GM23338 (cell line): ENCODE data around the gene PPM1L. TPM values are rescaled to one million over a fixed set of nuclear protein-coding genes. Genes with fewer than 3 reads are reported as not detected.

Experiments used
- ATAC-seq: fragments of 200-7000 bp; cut with Tn5 transposase; 3 replicates; pipeline ENCODE4 v1.9.1; 2020
- DNase-seq: peaks from one replicate; pipeline ENCODE4 v3.0.0-alpha.2; 2015; ENCODE audit warnings: low spot score
- H2AFZ ChIP-seq: fragments of 200-600 bp; sonication (generic); 2 replicates; pipeline ENCODE4 v1.8.0; 2016; ENCODE audit warnings: antibody characterized with exemption, mild to moderate bottlenecking, moderate library complexity
- H3F3A ChIP-seq: fragments of 200-600 bp; sonication (generic); replicated peaks from 2 replicates; pipeline ENCODE4 v1.8.0; 2017; ENCODE audit warnings: antibody characterized with exemption, mixed run types, low read depth
- H3K27ac ChIP-seq: fragments of 200-600 bp; sonication (generic); 2 replicates; pipeline ENCODE4 v1.6.1; 2016; ENCODE audit warnings: low read depth
- H3K27me3 ChIP-seq: fragments of 200-600 bp; sonication (generic); 2 replicates; pipeline ENCODE4 v1.8.0; 2016; ENCODE audit warnings: mild to moderate bottlenecking, mixed run types, moderate library complexity; ENCODE audit not compliant: insufficient read depth
- H3K36me3 ChIP-seq: fragments of 200-600 bp; sonication (generic); 2 replicates; pipeline ENCODE4 v1.8.0; 2016; ENCODE audit warnings: mild to moderate bottlenecking; ENCODE audit not compliant: insufficient read depth
- H3K4me1 ChIP-seq: fragments of 200-600 bp; sonication (generic); 2 replicates; pipeline ENCODE4 v1.8.0; 2016; ENCODE audit warnings: mild to moderate bottlenecking, moderate library complexity; ENCODE audit not compliant: insufficient read depth
- H3K4me2 ChIP-seq: fragments of 200-600 bp; sonication (generic); 2 replicates; pipeline ENCODE4 v1.7.1; 2017; ENCODE audit warnings: mixed run types
- H3K4me3 ChIP-seq: fragments of 200-600 bp; sonication (generic); 2 replicates; pipeline ENCODE4 v1.6.1; 2016; ENCODE audit warnings: mixed run types
- H3K79me2 ChIP-seq: fragments of 200-600 bp; sonication (generic); replicated peaks from 2 replicates; pipeline ENCODE4 v1.8.0; 2017; ENCODE audit warnings: mild to moderate bottlenecking; ENCODE audit not compliant: insufficient read depth
- H3K9me2 ChIP-seq: fragments of 200-600 bp; sonication (generic); 2 replicates; pipeline ENCODE4 v1.8.0; 2017; ENCODE audit not compliant: insufficient read depth
- H4K20me1 ChIP-seq: fragments of 200-600 bp; sonication (generic); replicated peaks from 2 replicates; pipeline ENCODE4 v1.8.0; 2017; ENCODE audit warnings: mild to moderate bottlenecking; ENCODE audit not compliant: insufficient read depth
- H3K27ac Mint-ChIP-seq: 2 replicates; pipeline ENCODE4 v1.8.0; 2020; ENCODE audit warnings: inconsistent platforms, mild to moderate bottlenecking, moderate library complexity, mixed read lengths
- H3K27me3 Mint-ChIP-seq: 3 replicates; pipeline ENCODE4 v1.8.0; 2022; ENCODE audit warnings: low read depth, mild to moderate bottlenecking, moderate library complexity, mixed read lengths, inconsistent platforms; ENCODE audit not compliant: insufficient read depth, poor library complexity
- H3K36me3 Mint-ChIP-seq: 3 replicates; pipeline ENCODE4 v1.8.0; 2021; ENCODE audit warnings: low read depth, mild to moderate bottlenecking, inconsistent platforms, moderate library complexity, mixed read lengths
- H3K4me1 Mint-ChIP-seq: 3 replicates; pipeline ENCODE4 v1.8.0; 2020; ENCODE audit warnings: mild to moderate bottlenecking, inconsistent platforms, mixed read lengths
- H3K4me3 Mint-ChIP-seq: 3 replicates; pipeline ENCODE4 v1.8.0; 2021; ENCODE audit warnings: moderate library complexity, mild to moderate bottlenecking, inconsistent platforms, mixed read lengths
- H3K9me3 Mint-ChIP-seq: 3 replicates; pipeline ENCODE4 v1.8.0; 2020; ENCODE audit warnings: moderate library complexity, mild to moderate bottlenecking, inconsistent platforms, mixed read lengths
- EZH2phosphoT487 ChIP-seq: fragments of 200-600 bp; sonication (generic); IDR thresholded peaks from one replicate; pipeline ENCODE4 v1.8.1; 2018; ENCODE audit warnings: antibody characterized with exemption; ENCODE audit not compliant: unreplicated experiment
- NANOG ChIP-seq: IDR thresholded peaks from 2 replicates; pipeline ENCODE4 v1.6.1; 2016; ENCODE audit warnings: antibody characterized with exemption, borderline replicate concordance
- POLR2AphosphoS5 ChIP-seq: IDR thresholded peaks from 2 replicates; pipeline ENCODE4 v1.6.1; 2016; ENCODE audit warnings: antibody characterized with exemption, low read depth
- STAT1 ChIP-seq: IDR thresholded peaks from one replicate; pipeline ENCODE4 v1.6.1; 2016; ENCODE audit warnings: antibody characterized with exemption; ENCODE audit not compliant: unreplicated experiment
- ZNF114 ChIP-seq: fragments of 250-450 bp; sonication (Bioruptor Pico); IDR thresholded peaks from 2 replicates; pipeline ENCODE4 v1.5.0; 2020; ENCODE audit warnings: mild to moderate bottlenecking, moderate library complexity
- polyA plus RNA-seq: library from polyadenylated mRNA; unstranded; fragments of >200 nt; fragmentation: Nextera tagmentation; extraction: Ambion mirVana; gene quantifications from 2 replicates; pipeline ENCODE4 v1.2.1, GENCODE V29; 2016
- total RNA-seq: library from RNA; depleted of rRNA; stranded (reverse); fragments of >200 nt; shearing (Covaris generic); gene quantifications from 2 replicates; pipeline ENCODE4 v1.2.3, GENCODE V29; 2014
- TF ChIP-seq, protein P1 (sequence below), 2 experiments: fragments of 200-600 bp in 1 of 2; sonication (generic) in 1 of 2; conservative IDR thresholded peaks; 2 replicates each; pipeline versions ENCODE4 v1.5.1 to v1.6.1; 2016 to 2017; ENCODE audit warnings: antibody characterized with exemption in 2 of 2, low read depth in 2 of 2, mild to moderate bottlenecking in 2 of 2, moderate library complexity in 1 of 2
- TF ChIP-seq, protein P2 (sequence below): IDR thresholded peaks from 2 replicates; pipeline ENCODE4 v1.6.1; 2016; ENCODE audit warnings: antibody characterized with exemption
- TF ChIP-seq, protein P3 (sequence below): fragments of 250-450 bp; sonication (Bioruptor Pico); IDR thresholded peaks from 2 replicates; pipeline ENCODE4 v1.5.0; 2020; ENCODE audit warnings: mild to moderate bottlenecking, moderate library complexity

Gene PPM1L
- total and polyA plus RNA-seq, 2 experiments from 2014 or later: 3.9 to 26.4 TPM

DNA sequence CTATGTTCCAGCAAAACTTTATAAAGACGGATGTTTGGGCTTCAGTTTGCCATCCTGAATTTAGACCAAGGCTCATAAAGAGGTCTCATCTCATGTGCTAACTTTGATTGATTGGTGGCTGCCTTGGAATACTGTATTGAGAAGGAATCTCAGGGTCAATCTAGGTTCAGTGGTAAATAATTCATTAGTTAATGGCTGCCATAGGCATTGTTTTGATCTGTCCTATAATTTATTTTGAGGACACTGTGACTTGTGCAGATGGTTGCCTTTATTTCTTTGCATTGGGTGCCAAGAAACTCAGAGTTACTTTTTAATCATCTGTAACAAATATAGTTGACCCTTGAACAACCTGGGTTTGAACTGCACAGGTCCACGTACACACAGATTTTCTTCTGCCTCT lies 189.3 kb downstream of the PPM1L start (continued):
- TF ChIP-seq, protein P1, sequence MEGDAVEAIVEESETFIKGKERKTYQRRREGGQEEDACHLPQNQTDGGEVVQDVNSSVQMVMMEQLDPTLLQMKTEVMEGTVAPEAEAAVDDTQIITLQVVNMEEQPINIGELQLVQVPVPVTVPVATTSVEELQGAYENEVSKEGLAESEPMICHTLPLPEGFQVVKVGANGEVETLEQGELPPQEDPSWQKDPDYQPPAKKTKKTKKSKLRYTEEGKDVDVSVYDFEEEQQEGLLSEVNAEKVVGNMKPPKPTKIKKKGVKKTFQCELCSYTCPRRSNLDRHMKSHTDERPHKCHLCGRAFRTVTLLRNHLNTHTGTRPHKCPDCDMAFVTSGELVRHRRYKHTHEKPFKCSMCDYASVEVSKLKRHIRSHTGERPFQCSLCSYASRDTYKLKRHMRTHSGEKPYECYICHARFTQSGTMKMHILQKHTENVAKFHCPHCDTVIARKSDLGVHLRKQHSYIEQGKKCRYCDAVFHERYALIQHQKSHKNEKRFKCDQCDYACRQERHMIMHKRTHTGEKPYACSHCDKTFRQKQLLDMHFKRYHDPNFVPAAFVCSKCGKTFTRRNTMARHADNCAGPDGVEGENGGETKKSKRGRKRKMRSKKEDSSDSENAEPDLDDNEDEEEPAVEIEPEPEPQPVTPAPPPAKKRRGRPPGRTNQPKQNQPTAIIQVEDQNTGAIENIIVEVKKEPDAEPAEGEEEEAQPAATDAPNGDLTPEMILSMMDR (conservative IDR thresholded peaks at IDR 0.05; ENCODE audit: low read depth in 2 of 2): no peak
- TF ChIP-seq EZH2phosphoT487: no peak
- no peak for TF ChIP-seq POLR2AphosphoS5
- TF ChIP-seq, protein P2, sequence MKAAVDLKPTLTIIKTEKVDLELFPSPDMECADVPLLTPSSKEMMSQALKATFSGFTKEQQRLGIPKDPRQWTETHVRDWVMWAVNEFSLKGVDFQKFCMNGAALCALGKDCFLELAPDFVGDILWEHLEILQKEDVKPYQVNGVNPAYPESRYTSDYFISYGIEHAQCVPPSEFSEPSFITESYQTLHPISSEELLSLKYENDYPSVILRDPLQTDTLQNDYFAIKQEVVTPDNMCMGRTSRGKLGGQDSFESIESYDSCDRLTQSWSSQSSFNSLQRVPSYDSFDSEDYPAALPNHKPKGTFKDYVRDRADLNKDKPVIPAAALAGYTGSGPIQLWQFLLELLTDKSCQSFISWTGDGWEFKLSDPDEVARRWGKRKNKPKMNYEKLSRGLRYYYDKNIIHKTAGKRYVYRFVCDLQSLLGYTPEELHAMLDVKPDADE: no peak
- no peak for TF ChIP-seq ZNF114

DNA sequence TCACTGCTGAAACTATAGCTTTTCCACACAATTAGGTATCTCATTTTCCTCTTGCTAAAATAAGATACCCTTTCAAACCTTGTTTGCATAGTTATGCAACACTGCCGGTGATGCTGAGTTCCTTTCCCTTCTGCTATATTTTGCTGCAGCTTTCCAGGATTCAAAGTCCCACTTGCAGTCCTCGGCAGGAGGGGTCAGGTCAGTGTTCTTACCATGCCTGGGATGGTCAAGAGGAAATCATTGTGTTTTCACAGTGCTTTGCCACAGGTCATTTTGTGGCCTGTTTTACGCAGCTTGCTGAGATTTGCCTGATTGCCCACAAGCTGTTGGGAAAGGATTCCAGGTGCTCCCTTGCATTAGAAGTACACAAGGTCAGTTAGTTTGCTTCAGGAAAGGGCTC lies 192.2 kb downstream of the PPM1L start:
- no peaks in the 10 kb centered on the region for H4K20me1 ChIP-seq
- Mint-ChIP-seq H3K4me3 (no peak overlapping the region), H3K9me3 (no peaks in the 10 kb centered on the region), H3K27ac (no peak overlapping the region), H3K27me3 (no peaks in the 10 kb centered on the region), H3K4me1 (no peaks in the 10 kb centered on the region; the same call in 2 of the 3 replicates), H3K36me3 (no peaks in the 10 kb centered on the region)
- no peaks in the 10 kb centered on the region for H3K27me3 ChIP-seq
- H3K9me2 ChIP-seq: no peaks in the 10 kb centered on the region
- no peaks in the 10 kb centered on the region for H3F3A ChIP-seq
- no peak for ATAC-seq
- no peak overlapping the region for H3K4me3 ChIP-seq
- H3K79me2 ChIP-seq: no peaks in the 10 kb centered on the region
- no peak overlapping the region for H2AFZ ChIP-seq
- no peak for DNase-seq
- no peaks in the 10 kb centered on the region for H3K4me1 ChIP-seq
- H3K36me3 ChIP-seq: no peaks in the 10 kb centered on the region
- no peak for TF ChIP-seq EZH2phosphoT487
- TF ChIP-seq, protein P3, sequence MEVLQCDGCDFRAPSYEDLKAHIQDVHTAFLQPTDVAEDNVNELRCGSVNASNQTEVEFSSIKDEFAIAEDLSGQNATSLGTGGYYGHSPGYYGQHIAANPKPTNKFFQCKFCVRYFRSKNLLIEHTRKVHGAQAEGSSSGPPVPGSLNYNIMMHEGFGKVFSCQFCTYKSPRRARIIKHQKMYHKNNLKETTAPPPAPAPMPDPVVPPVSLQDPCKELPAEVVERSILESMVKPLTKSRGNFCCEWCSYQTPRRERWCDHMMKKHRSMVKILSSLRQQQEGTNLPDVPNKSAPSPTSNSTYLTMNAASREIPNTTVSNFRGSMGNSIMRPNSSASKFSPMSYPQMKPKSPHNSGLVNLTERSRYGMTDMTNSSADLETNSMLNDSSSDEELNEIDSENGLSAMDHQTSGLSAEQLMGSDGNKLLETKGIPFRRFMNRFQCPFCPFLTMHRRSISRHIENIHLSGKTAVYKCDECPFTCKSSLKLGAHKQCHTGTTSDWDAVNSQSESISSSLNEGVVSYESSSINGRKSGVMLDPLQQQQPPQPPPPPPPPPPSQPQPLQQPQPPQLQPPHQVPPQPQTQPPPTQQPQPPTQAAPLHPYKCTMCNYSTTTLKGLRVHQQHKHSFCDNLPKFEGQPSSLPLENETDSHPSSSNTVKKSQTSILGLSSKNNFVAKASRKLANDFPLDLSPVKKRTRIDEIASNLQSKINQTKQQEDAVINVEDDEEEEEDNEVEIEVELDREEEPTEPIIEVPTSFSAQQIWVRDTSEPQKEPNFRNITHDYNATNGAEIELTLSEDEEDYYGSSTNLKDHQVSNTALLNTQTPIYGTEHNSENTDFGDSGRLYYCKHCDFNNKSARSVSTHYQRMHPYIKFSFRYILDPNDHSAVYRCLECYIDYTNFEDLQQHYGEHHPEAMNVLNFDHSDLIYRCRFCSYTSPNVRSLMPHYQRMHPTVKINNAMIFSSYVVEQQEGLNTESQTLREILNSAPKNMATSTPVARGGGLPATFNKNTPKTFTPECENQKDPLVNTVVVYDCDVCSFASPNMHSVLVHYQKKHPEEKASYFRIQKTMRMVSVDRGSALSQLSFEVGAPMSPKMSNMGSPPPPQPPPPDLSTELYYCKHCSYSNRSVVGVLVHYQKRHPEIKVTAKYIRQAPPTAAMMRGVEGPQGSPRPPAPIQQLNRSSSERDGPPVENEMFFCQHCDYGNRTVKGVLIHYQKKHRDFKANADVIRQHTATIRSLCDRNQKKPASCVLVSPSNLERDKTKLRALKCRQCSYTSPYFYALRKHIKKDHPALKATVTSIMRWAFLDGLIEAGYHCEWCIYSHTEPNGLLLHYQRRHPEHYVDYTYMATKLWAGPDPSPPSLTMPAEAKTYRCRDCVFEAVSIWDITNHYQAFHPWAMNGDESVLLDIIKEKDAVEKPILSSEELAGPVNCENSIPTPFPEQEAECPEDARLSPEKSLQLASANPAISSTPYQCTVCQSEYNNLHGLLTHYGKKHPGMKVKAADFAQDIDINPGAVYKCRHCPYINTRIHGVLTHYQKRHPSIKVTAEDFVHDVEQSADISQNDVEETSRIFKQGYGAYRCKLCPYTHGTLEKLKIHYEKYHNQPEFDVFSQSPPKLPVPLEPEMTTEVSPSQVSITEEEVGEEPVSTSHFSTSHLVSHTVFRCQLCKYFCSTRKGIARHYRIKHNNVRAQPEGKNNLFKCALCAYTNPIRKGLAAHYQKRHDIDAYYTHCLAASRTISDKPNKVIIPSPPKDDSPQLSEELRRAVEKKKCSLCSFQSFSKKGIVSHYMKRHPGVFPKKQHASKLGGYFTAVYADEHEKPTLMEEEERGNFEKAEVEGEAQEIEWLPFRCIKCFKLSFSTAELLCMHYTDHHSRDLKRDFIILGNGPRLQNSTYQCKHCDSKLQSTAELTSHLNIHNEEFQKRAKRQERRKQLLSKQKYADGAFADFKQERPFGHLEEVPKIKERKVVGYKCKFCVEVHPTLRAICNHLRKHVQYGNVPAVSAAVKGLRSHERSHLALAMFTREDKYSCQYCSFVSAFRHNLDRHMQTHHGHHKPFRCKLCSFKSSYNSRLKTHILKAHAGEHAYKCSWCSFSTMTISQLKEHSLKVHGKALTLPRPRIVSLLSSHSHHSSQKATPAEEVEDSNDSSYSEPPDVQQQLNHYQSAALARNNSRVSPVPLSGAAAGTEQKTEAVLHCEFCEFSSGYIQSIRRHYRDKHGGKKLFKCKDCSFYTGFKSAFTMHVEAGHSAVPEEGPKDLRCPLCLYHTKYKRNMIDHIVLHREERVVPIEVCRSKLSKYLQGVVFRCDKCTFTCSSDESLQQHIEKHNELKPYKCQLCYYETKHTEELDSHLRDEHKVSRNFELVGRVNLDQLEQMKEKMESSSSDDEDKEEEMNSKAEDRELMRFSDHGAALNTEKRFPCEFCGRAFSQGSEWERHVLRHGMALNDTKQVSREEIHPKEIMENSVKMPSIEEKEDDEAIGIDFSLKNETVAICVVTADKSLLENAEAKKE (CRISPR knock-in tag): no peak
- TF ChIP-seq POLR2AphosphoS5: no peak
- no peak for TF ChIP-seq STAT1
- no peak for TF ChIP-seq ZNF114
- no peak for TF ChIP-seq NANOG
- TF ChIP-seq, protein P1 (conservative IDR thresholded peaks at IDR 0.05; ENCODE audit: low read depth in 2 of 2): no peak
- H3K27ac ChIP-seq: no peak overlapping the region
- no peak overlapping the region for H3K4me2 ChIP-seq
